Endothelial cell of umbilical vein (primary cell): ENCODE results near the gene LRRTM4. TPM values are rescaled to one million over a fixed set of nuclear protein-coding genes. Genes with fewer than 3 reads are reported as not detected.

Source experiments
- BruUV-seq: library from RNA; stranded (reverse); fragments of 400-500 nt; replicated peaks from 2 replicates; lab custom pipeline; 2021; lab: Mats Ljungman, UMichigan
- CTCF ChIA-PET: fragments of 300-600, 350-600 bp; sonication (Branson Sonifier 250); formaldehyde crosslinking; loops from one replicate; lab custom pipeline; 2021; ENCODE audit warnings: antibody characterized with exemption, inconsistent platforms; lab: Charles Lee
- POLR2A ChIA-PET: fragments of 300-600, 350-600 bp; sonication (Branson Sonifier 250); formaldehyde crosslinking; loops from one replicate; lab custom pipeline; 2021; ENCODE audit warnings: antibody characterized with exemption, inconsistent platforms; lab: Charles Lee
- DNase-seq: peaks from one replicate; pipeline ENCODE4 v3.0.0-alpha.2; 2011; ENCODE audit warnings: low read depth, low spot score
- FAIRE-seq: peaks from 2 replicates; lab custom pipeline; 2011; peaks lifted over from hg19 to GRCh38; lab: Jason Lieb, UNC
- H2AFZ ChIP-seq: 2 replicates; pipeline ENCODE4 v1.6.0; 2012; ENCODE audit warnings: low read depth, low read length, control low read depth, inconsistent platforms
- H3K27ac ChIP-seq: 2 replicates; pipeline ENCODE4 v1.5.1; 2011; ENCODE audit warnings: low read depth, mild to moderate bottlenecking, control low read depth, low read length, moderate library complexity; ENCODE audit not compliant: insufficient read depth
- H3K27me3 ChIP-seq, 2 experiments: 2 replicates each; pipeline versions ENCODE4 v1.6.0 to v1.6.1; 2011; ENCODE audit warnings: low read length in 2 of 2, mixed read lengths in 1 of 2; ENCODE audit not compliant: control insufficient read depth in 2 of 2, insufficient read depth in 2 of 2
- H3K36me3 ChIP-seq, 2 experiments: 2 replicates in 1 of 2; 3 replicates in 1 of 2; pipeline ENCODE4 v1.5.1; 2011; ENCODE audit warnings: low read length in 2 of 2, mild to moderate bottlenecking in 1 of 2, moderate library complexity in 1 of 2; ENCODE audit not compliant: control insufficient read depth in 2 of 2, insufficient read depth in 2 of 2; ENCODE audit errors: extremely low read depth in 1 of 2
- H3K4me1 ChIP-seq: 3 replicates; pipeline ENCODE4 v1.5.1; 2011; ENCODE audit warnings: mild to moderate bottlenecking, low read length; ENCODE audit not compliant: control insufficient read depth, insufficient read depth; ENCODE audit errors: extremely low read depth
- H3K4me2 ChIP-seq: 2 replicates; pipeline ENCODE4 v1.6.1; 2011; ENCODE audit warnings: low read length, control low read depth, mixed read lengths; ENCODE audit not compliant: insufficient read depth
- H3K4me3 ChIP-seq, 3 experiments: fragments of 200-600 bp in 1 of 3; sonication (generic), shearing (Covaris generic) in 1 of 3; replicated peaks in 1 of 3; 2 replicates each; pipeline ENCODE4 v1.5.1; 2011 to 2016; ENCODE audit warnings: control low read depth in 3 of 3, low read length in 3 of 3, mild to moderate bottlenecking in 2 of 3, inconsistent platforms in 1 of 3, low read depth in 1 of 3, moderate library complexity in 1 of 3; ENCODE audit not compliant: insufficient read depth in 1 of 3
- H3K79me2 ChIP-seq: 2 replicates; pipeline ENCODE4 v1.6.0; 2012; ENCODE audit warnings: low read length, inconsistent platforms; ENCODE audit not compliant: control insufficient read depth, insufficient read depth
- H3K9ac ChIP-seq: replicated peaks from 2 replicates; pipeline ENCODE3; 2011; ENCODE audit warnings: low read length, control low read depth; ENCODE audit not compliant: insufficient read depth; ENCODE audit errors: extremely low read depth
- H3K9me1 ChIP-seq: replicated peaks from 3 replicates; pipeline ENCODE4 v1.6.0; 2011; ENCODE audit warnings: mild to moderate bottlenecking, low read length; ENCODE audit not compliant: control insufficient read depth, insufficient read depth; ENCODE audit errors: extremely low read depth
- H3K9me3 ChIP-seq: replicated peaks from 2 replicates; pipeline ENCODE4 v1.5.1; 2012; ENCODE audit warnings: low read length, inconsistent platforms; ENCODE audit not compliant: control insufficient read depth, insufficient read depth
- H4K20me1 ChIP-seq: replicated peaks from 2 replicates; pipeline ENCODE3; 2011; ENCODE audit warnings: mild to moderate bottlenecking, low read length; ENCODE audit not compliant: control insufficient read depth, insufficient read depth; ENCODE audit errors: extremely low read depth
- EZH2 ChIP-seq: IDR thresholded peaks from 2 replicates; pipeline ENCODE4 v1.6.1; 2012; ENCODE audit warnings: borderline replicate concordance, low read depth, mild to moderate bottlenecking, moderate library complexity, low read length, inconsistent platforms; ENCODE audit not compliant: severe bottlenecking
- FOS ChIP-seq: IDR thresholded peaks from 2 replicates; pipeline ENCODE4 v1.6.1; 2011; ENCODE audit warnings: mild to moderate bottlenecking, low read length, moderate library complexity, borderline replicate concordance; ENCODE audit not compliant: insufficient read depth
- GATA2 ChIP-seq: IDR thresholded peaks from 2 replicates; pipeline ENCODE4 v1.7.0; 2011; ENCODE audit warnings: low read depth, mild to moderate bottlenecking, moderate library complexity, mixed read lengths, low read length; ENCODE audit not compliant: insufficient read length, insufficient read depth
- JUN ChIP-seq: IDR thresholded peaks from 2 replicates; pipeline ENCODE4 v1.6.1; 2011; ENCODE audit warnings: borderline replicate concordance, low read depth; ENCODE audit not compliant: insufficient read length, insufficient read depth
- MYC ChIP-seq: IDR thresholded peaks from one replicate; pipeline ENCODE4 v1.6.1; 2011; ENCODE audit warnings: mild to moderate bottlenecking, low read depth, low read length
- POLR2A ChIP-seq: IDR thresholded peaks from 2 replicates; pipeline ENCODE4 v1.6.1; 2012; ENCODE audit warnings: low read depth, mild to moderate bottlenecking, control low read depth, low read length
- POLR2AphosphoS5 ChIP-seq: IDR thresholded peaks from 2 replicates; pipeline ENCODE4 v1.6.1; 2012; ENCODE audit warnings: low read depth, mild to moderate bottlenecking, control low read depth, low read length, moderate library complexity; ENCODE audit not compliant: insufficient read depth
- dilution Hi-C: fragments of 300-500 bp; cut with MboI; formaldehyde crosslinking; loops from one replicate; pipeline ENCODE4 v1.15.0; 2019; ENCODE audit warnings: low sequenced_read_pairs; ENCODE audit not compliant: extremely low pct_ligation_motif_present
- intact Hi-C: fragments of 100-400 bp; cut with micrococcal nuclease; formaldehyde crosslinking; loops from one replicate; pipeline ENCODE4 v1.10.0; 2022
- polyA plus RNA-seq, 4 experiments: library from polyadenylated mRNA; depleted of rRNA in 3 of 4; stranded (reverse) in 3 of 4; unstranded in 1 of 4; fragments of >200 nt; gene quantifications; 2 replicates each; pipeline versions ENCODE4 v1.2.1 to v1.2.3, GENCODE V29; 2011 to 2012; ENCODE audit warnings: missing spikeins in 1 of 4
- total RNA-seq: library from RNA; stranded (reverse); gene quantifications from 2 replicates; pipeline ENCODE4 v1.2.3, GENCODE V29; 2021
- TF ChIP-seq, protein P1 (sequence below), 2 donors: IDR thresholded peaks; 1 replicate in 1 of 2; 2 replicates in 1 of 2; pipeline ENCODE4 v1.5.1; 2011; ENCODE audit warnings: low read length in 2 of 2, mild to moderate bottlenecking in 2 of 2, moderate library complexity in 2 of 2, control low read depth in 1 of 2, inconsistent platforms in 1 of 2, low read depth in 1 of 2; ENCODE audit not compliant: insufficient read depth in 1 of 2; ENCODE audit errors: extremely low read depth in 1 of 2
- TF ChIP-seq, protein P2 (sequence below): IDR thresholded peaks from 2 replicates; pipeline ENCODE4 v1.6.1; 2011; ENCODE audit not compliant: insufficient read depth, insufficient read length

Gene LRRTM4
- total and polyA plus RNA-seq, 2 donors (not counting 3 experiments of a cell fraction or from before 2014, with no cell fraction given) = not detected

DNA sequence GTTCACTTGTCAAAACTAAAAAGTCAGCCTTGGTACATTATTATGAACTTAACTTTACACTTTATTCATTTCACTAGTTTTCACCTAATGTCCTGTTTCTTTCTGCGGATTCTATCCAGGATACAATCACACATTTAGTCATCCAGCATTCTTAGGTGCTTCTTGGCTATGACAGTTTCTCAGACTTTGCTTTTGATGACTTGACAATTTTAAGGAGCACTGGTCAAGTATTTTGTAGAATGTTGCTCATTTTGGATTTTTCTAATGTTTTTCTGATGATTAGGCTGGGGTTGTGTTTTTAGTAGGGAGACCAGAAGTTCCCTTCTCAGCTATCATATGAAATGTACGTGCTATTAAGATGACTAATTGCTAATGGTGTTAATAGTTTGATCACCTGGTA, 601.2 kb downstream of the LRRTM4 start:
- Histone ChIP-seq H3K36me3 (no peaks in the 10 kb centered on the region), H3K27ac (no peak overlapping the region), H4K20me1 (no peaks in the 10 kb centered on the region), H3K4me3 (no peak overlapping the region), H2AFZ (no peak overlapping the region), H3K9me1 (no peaks in the 10 kb centered on the region), H3K9ac (no peak overlapping the region), H3K9me3 (no peaks in the 10 kb centered on the region), H3K79me2 (no peaks in the 10 kb centered on the region), H3K4me1 (no peaks in the 10 kb centered on the region), H3K4me2 (no peak overlapping the region), H3K27me3 (no peaks in the 10 kb centered on the region)
- intact Hi-C loops = no loop called here
- POLR2A ChIA-PET = no interaction called here
- dilution Hi-C loops = no loop called here
- CTCF ChIA-PET = no interaction called here
- FAIRE-seq = no peak
- TF ChIP-seq JUN (no peak), EZH2 (no peak)
- no TSS peak for BruUV-seq
- no peak for DNase-seq

DNA sequence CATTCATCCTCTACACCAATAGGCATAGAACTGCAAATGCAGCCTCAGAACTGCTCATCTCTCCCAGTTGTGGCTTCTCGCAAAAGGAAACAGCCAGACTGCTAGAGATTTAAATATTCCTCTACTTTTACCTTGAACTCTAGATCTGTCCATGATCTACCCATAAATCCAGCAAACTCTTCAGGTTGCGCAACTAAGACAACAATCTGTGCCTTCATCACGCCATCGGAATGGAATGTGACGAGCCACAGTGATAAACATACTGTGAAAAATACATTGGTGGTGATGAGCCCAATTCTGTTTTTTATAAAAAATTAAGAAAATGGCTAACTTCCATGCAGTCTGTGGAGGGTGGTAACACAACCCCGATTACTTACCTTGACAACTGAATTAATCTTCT, 626.7 kb downstream of the LRRTM4 start:
- BruUV-seq = no TSS peak
- ChIA-PET CTCF (interaction anchor here (1.5 kb wide), 1 partner anchor 11 kb away, joined by 5 read pairs; no protein-coding TSS in a partner anchor), POLR2A (no interaction called here)
- dilution Hi-C loops = no loop called here
- intact Hi-C loops = no loop called here
- Histone ChIP-seq H3K36me3 (no peaks in the 10 kb centered on the region), H3K9me3 (no peaks in the 10 kb centered on the region), H2AFZ (no peak overlapping the region), H3K9me1 (no peaks in the 10 kb centered on the region), H3K27ac (no peak overlapping the region), H3K79me2 (no peaks in the 10 kb centered on the region), H3K4me1 (no peaks in the 10 kb centered on the region), H4K20me1 (no peaks in the 10 kb centered on the region), H3K27me3 (no peaks in the 10 kb centered on the region), H3K4me2 (no peak overlapping the region), H3K9ac (no peak overlapping the region), H3K4me3 (no peak overlapping the region)
- TF ChIP-seq POLR2AphosphoS5 (no peak), FOS (no peak), JUN (no peak), EZH2 (no peak), POLR2A (no peak), MYC (no peak), GATA2 (no peak)
- TF ChIP-seq, protein P1, sequence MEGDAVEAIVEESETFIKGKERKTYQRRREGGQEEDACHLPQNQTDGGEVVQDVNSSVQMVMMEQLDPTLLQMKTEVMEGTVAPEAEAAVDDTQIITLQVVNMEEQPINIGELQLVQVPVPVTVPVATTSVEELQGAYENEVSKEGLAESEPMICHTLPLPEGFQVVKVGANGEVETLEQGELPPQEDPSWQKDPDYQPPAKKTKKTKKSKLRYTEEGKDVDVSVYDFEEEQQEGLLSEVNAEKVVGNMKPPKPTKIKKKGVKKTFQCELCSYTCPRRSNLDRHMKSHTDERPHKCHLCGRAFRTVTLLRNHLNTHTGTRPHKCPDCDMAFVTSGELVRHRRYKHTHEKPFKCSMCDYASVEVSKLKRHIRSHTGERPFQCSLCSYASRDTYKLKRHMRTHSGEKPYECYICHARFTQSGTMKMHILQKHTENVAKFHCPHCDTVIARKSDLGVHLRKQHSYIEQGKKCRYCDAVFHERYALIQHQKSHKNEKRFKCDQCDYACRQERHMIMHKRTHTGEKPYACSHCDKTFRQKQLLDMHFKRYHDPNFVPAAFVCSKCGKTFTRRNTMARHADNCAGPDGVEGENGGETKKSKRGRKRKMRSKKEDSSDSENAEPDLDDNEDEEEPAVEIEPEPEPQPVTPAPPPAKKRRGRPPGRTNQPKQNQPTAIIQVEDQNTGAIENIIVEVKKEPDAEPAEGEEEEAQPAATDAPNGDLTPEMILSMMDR (IDR thresholded peaks at IDR 0.05; ENCODE audit: extremely low read depth in 1 of 2, insufficient read depth in 1 of 2, low read depth in 1 of 2, low read length in 2 of 2) = no peak
- TF ChIP-seq, protein P2, sequence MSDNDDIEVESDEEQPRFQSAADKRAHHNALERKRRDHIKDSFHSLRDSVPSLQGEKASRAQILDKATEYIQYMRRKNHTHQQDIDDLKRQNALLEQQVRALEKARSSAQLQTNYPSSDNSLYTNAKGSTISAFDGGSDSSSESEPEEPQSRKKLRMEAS = no peak
- DNase-seq (no peak), FAIRE-seq (no peak)
